GM23338 (cell line): Measurements from ENCODE around the gene PRTN3. TPM values are rescaled to one million over a fixed set of nuclear protein-coding genes. Genes with fewer than 3 reads are reported as not detected.
"Not testable (repeated sequence)": the region's sequence is repeated elsewhere in the genome, so short reads cannot be mapped to it uniquely, and the experiment has no call there.

Experiments
- ATAC-seq: fragments of 200-7000 bp; cut with Tn5 transposase; 3 replicates; pipeline ENCODE4 v1.9.1; 2020
- DNase-seq: peaks from one replicate; pipeline ENCODE4 v3.0.0-alpha.2; 2015; ENCODE audit warnings: low spot score
- H2AFZ ChIP-seq: fragments of 200-600 bp; sonication (generic); 2 replicates; pipeline ENCODE4 v1.8.0; 2016; ENCODE audit warnings: antibody characterized with exemption, mild to moderate bottlenecking, moderate library complexity
- H3F3A ChIP-seq: fragments of 200-600 bp; sonication (generic); replicated peaks from 2 replicates; pipeline ENCODE4 v1.8.0; 2017; ENCODE audit warnings: antibody characterized with exemption, mixed run types, low read depth
- H3K27ac ChIP-seq: fragments of 200-600 bp; sonication (generic); 2 replicates; pipeline ENCODE4 v1.6.1; 2016; ENCODE audit warnings: low read depth
- H3K27me3 ChIP-seq: fragments of 200-600 bp; sonication (generic); 2 replicates; pipeline ENCODE4 v1.8.0; 2016; ENCODE audit warnings: mild to moderate bottlenecking, mixed run types, moderate library complexity; ENCODE audit not compliant: insufficient read depth
- H3K36me3 ChIP-seq: fragments of 200-600 bp; sonication (generic); 2 replicates; pipeline ENCODE4 v1.8.0; 2016; ENCODE audit warnings: mild to moderate bottlenecking; ENCODE audit not compliant: insufficient read depth
- H3K4me1 ChIP-seq: fragments of 200-600 bp; sonication (generic); 2 replicates; pipeline ENCODE4 v1.8.0; 2016; ENCODE audit warnings: mild to moderate bottlenecking, moderate library complexity; ENCODE audit not compliant: insufficient read depth
- H3K4me2 ChIP-seq: fragments of 200-600 bp; sonication (generic); 2 replicates; pipeline ENCODE4 v1.7.1; 2017; ENCODE audit warnings: mixed run types
- H3K4me3 ChIP-seq: fragments of 200-600 bp; sonication (generic); 2 replicates; pipeline ENCODE4 v1.6.1; 2016; ENCODE audit warnings: mixed run types
- H3K79me2 ChIP-seq: fragments of 200-600 bp; sonication (generic); replicated peaks from 2 replicates; pipeline ENCODE4 v1.8.0; 2017; ENCODE audit warnings: mild to moderate bottlenecking; ENCODE audit not compliant: insufficient read depth
- H3K9me2 ChIP-seq: fragments of 200-600 bp; sonication (generic); 2 replicates; pipeline ENCODE4 v1.8.0; 2017; ENCODE audit not compliant: insufficient read depth
- H4K20me1 ChIP-seq: fragments of 200-600 bp; sonication (generic); replicated peaks from 2 replicates; pipeline ENCODE4 v1.8.0; 2017; ENCODE audit warnings: mild to moderate bottlenecking; ENCODE audit not compliant: insufficient read depth
- H3K27ac Mint-ChIP-seq: 2 replicates; pipeline ENCODE4 v1.8.0; 2020; ENCODE audit warnings: inconsistent platforms, mild to moderate bottlenecking, moderate library complexity, mixed read lengths
- H3K27me3 Mint-ChIP-seq: 3 replicates; pipeline ENCODE4 v1.8.0; 2022; ENCODE audit warnings: low read depth, mild to moderate bottlenecking, moderate library complexity, mixed read lengths, inconsistent platforms; ENCODE audit not compliant: insufficient read depth, poor library complexity
- H3K36me3 Mint-ChIP-seq: 3 replicates; pipeline ENCODE4 v1.8.0; 2021; ENCODE audit warnings: low read depth, mild to moderate bottlenecking, inconsistent platforms, moderate library complexity, mixed read lengths
- H3K4me1 Mint-ChIP-seq: 3 replicates; pipeline ENCODE4 v1.8.0; 2020; ENCODE audit warnings: mild to moderate bottlenecking, inconsistent platforms, mixed read lengths
- H3K4me3 Mint-ChIP-seq: 3 replicates; pipeline ENCODE4 v1.8.0; 2021; ENCODE audit warnings: moderate library complexity, mild to moderate bottlenecking, inconsistent platforms, mixed read lengths
- H3K9me3 Mint-ChIP-seq: 3 replicates; pipeline ENCODE4 v1.8.0; 2020; ENCODE audit warnings: moderate library complexity, mild to moderate bottlenecking, inconsistent platforms, mixed read lengths
- EZH2phosphoT487 ChIP-seq: fragments of 200-600 bp; sonication (generic); IDR thresholded peaks from one replicate; pipeline ENCODE4 v1.8.1; 2018; ENCODE audit warnings: antibody characterized with exemption; ENCODE audit not compliant: unreplicated experiment
- JUNB ChIP-seq: IDR thresholded peaks from one replicate; pipeline ENCODE4 v1.6.1; 2016; ENCODE audit warnings: antibody characterized with exemption; ENCODE audit not compliant: unreplicated experiment
- NANOG ChIP-seq: IDR thresholded peaks from 2 replicates; pipeline ENCODE4 v1.6.1; 2016; ENCODE audit warnings: antibody characterized with exemption, borderline replicate concordance
- POLR2AphosphoS5 ChIP-seq: IDR thresholded peaks from 2 replicates; pipeline ENCODE4 v1.6.1; 2016; ENCODE audit warnings: antibody characterized with exemption, low read depth
- polyA plus RNA-seq: library from polyadenylated mRNA; unstranded; fragments of >200 nt; fragmentation: Nextera tagmentation; extraction: Ambion mirVana; gene quantifications from 2 replicates; pipeline ENCODE4 v1.2.1, GENCODE V29; 2016
- total RNA-seq: library from RNA; depleted of rRNA; stranded (reverse); fragments of >200 nt; shearing (Covaris generic); gene quantifications from 2 replicates; pipeline ENCODE4 v1.2.3, GENCODE V29; 2014
- TF ChIP-seq, protein P1 (sequence below), 2 experiments: fragments of 200-600 bp in 1 of 2; sonication (generic) in 1 of 2; conservative IDR thresholded peaks; 2 replicates each; pipeline versions ENCODE4 v1.5.1 to v1.6.1; 2016 to 2017; ENCODE audit warnings: antibody characterized with exemption in 2 of 2, low read depth in 2 of 2, mild to moderate bottlenecking in 2 of 2, moderate library complexity in 1 of 2
- TF ChIP-seq, protein P2 (sequence below): IDR thresholded peaks from one replicate; pipeline ENCODE4 v1.6.1; 2018; ENCODE audit warnings: antibody characterized with exemption; ENCODE audit not compliant: unreplicated experiment

Gene PRTN3
- total and polyA plus RNA-seq, 2 experiments from 2014 or later: 0.21 to 0.68 TPM

GRCh38 chr19:849195-849594 lies 8.4 kb downstream of the PRTN3 start:
- not testable (repeated sequence) for H4K20me1 ChIP-seq, H3K27ac ChIP-seq, H3K4me3 Mint-ChIP-seq, H3K4me1 ChIP-seq, H2AFZ ChIP-seq, H3K36me3 Mint-ChIP-seq, H3K27me3 ChIP-seq, H3K9me3 Mint-ChIP-seq, H3K4me1 Mint-ChIP-seq, DNase-seq, H3K36me3 ChIP-seq, H3K4me3 ChIP-seq, H3K9me2 ChIP-seq, H3F3A ChIP-seq, H3K4me2 ChIP-seq, H3K27ac Mint-ChIP-seq, ATAC-seq, H3K79me2 ChIP-seq
- peaks cover 13% of the 10 kb centered on the region for H3K27me3 Mint-ChIP-seq

DNA sequence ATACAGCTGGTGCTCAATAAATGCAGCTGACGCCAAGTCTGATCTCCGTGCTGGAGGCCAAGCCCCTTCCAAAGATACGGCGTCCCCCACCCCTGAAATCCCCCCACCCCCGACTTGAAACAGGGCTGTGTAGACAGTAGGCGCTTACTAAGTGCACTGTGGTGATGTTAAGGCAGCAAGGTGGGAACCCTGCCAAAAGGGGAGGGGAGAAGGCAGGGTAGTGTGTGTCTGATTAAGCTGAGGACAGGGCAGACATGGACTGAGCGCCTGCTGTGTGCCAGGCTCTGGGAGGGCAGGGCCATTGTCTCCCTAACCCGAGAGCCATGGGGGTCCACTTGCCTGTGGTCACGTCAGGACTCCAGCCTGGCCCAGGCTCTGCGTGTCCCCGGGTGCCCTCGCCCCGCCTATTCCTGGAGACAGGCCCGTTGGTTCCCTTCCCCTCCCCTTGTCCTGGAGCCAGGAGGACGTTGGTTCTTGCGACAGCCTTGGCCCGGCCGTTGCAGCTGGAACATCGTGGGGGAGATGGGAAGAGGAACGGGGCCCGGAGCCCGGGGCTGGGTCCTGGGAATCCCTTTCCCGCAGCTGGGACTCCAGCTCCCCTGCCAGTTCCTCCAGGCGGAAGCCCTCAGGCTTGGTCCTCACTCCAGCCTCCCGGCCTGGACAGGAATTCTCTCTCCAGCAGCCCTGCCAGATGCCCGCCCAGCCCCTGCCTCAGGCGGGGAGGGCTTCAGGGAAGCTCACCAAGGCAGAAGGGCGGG lies 9.6 kb downstream of the PRTN3 start:
- peak; percentile 58 for ATAC-seq
- Histone ChIP-seq H3K27ac (no peak overlapping the region), H3K27me3 (no peaks in the 10 kb centered on the region)

More for the DNA sequence above, 9.6 kb downstream of the PRTN3 start:
- no peak overlapping the region; the same call in 1 of the 2 replicates for H2AFZ ChIP-seq
- H3K4me1 ChIP-seq: no peaks in the 10 kb centered on the region
- no peak overlapping the region for H3K4me3 ChIP-seq
- H3F3A ChIP-seq: peaks cover 10% of the 10 kb centered on the region; the same call in 1 of the 2 replicates
- H3K9me3 Mint-ChIP-seq: no peaks in the 10 kb centered on the region
- no peaks in the 10 kb centered on the region; the same call in 1 of the 2 replicates for H4K20me1 ChIP-seq
- H3K36me3 Mint-ChIP-seq: no peaks in the 10 kb centered on the region
- no peak overlapping the region for H3K27ac Mint-ChIP-seq
- peaks cover 6% of the 10 kb centered on the region for H3K27me3 Mint-ChIP-seq
- no peaks in the 10 kb centered on the region for H3K9me2 ChIP-seq
- no peak overlapping the region for H3K4me2 ChIP-seq
- H3K36me3 ChIP-seq: no peaks in the 10 kb centered on the region
- DNase-seq: peak; percentile 65
- TF ChIP-seq POLR2AphosphoS5 (no peak), JUNB (no peak), EZH2phosphoT487 (no peak), NANOG (no peak)
- TF ChIP-seq, protein P1, sequence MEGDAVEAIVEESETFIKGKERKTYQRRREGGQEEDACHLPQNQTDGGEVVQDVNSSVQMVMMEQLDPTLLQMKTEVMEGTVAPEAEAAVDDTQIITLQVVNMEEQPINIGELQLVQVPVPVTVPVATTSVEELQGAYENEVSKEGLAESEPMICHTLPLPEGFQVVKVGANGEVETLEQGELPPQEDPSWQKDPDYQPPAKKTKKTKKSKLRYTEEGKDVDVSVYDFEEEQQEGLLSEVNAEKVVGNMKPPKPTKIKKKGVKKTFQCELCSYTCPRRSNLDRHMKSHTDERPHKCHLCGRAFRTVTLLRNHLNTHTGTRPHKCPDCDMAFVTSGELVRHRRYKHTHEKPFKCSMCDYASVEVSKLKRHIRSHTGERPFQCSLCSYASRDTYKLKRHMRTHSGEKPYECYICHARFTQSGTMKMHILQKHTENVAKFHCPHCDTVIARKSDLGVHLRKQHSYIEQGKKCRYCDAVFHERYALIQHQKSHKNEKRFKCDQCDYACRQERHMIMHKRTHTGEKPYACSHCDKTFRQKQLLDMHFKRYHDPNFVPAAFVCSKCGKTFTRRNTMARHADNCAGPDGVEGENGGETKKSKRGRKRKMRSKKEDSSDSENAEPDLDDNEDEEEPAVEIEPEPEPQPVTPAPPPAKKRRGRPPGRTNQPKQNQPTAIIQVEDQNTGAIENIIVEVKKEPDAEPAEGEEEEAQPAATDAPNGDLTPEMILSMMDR (conservative IDR thresholded peaks at IDR 0.05; ENCODE audit: low read depth in 2 of 2): no peak
- TF ChIP-seq, protein P2, sequence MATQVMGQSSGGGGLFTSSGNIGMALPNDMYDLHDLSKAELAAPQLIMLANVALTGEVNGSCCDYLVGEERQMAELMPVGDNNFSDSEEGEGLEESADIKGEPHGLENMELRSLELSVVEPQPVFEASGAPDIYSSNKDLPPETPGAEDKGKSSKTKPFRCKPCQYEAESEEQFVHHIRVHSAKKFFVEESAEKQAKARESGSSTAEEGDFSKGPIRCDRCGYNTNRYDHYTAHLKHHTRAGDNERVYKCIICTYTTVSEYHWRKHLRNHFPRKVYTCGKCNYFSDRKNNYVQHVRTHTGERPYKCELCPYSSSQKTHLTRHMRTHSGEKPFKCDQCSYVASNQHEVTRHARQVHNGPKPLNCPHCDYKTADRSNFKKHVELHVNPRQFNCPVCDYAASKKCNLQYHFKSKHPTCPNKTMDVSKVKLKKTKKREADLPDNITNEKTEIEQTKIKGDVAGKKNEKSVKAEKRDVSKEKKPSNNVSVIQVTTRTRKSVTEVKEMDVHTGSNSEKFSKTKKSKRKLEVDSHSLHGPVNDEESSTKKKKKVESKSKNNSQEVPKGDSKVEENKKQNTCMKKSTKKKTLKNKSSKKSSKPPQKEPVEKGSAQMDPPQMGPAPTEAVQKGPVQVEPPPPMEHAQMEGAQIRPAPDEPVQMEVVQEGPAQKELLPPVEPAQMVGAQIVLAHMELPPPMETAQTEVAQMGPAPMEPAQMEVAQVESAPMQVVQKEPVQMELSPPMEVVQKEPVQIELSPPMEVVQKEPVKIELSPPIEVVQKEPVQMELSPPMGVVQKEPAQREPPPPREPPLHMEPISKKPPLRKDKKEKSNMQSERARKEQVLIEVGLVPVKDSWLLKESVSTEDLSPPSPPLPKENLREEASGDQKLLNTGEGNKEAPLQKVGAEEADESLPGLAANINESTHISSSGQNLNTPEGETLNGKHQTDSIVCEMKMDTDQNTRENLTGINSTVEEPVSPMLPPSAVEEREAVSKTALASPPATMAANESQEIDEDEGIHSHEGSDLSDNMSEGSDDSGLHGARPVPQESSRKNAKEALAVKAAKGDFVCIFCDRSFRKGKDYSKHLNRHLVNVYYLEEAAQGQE: no peak
- peaks cover 2% of the 10 kb centered on the region; the same call in 1 of the 3 replicates for H3K4me1 Mint-ChIP-seq
- H3K79me2 ChIP-seq: no peaks in the 10 kb centered on the region
- no peak overlapping the region for H3K4me3 Mint-ChIP-seq
